ENCODE results near the gene PKN2.
A peak's percentile ranks its signal among the peaks of the same experiment; 100 is the strongest.

Gene PKN2

DNA sequence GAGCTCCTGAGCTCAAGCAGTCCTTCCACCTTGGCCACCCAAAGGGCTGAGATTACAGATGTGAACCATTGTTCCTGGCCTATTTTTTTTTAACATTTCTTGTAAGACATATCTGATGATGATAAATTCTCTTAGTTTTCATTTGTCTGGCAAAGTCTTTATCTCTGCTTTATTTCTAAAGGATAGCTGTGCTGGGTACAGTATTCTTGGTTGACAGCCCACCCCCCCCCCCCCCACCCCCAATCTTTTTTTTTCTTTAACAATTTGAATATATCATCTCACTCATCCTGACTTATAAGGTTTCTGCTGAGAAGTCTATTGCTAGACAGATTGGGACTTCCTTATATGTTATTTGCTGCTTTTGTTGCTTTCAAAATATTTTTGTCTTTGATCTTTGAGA lies 51.3 kb downstream of the PKN2 start:
- DNase-seq (ENCODE audit: low read depth): no peak

DNA sequence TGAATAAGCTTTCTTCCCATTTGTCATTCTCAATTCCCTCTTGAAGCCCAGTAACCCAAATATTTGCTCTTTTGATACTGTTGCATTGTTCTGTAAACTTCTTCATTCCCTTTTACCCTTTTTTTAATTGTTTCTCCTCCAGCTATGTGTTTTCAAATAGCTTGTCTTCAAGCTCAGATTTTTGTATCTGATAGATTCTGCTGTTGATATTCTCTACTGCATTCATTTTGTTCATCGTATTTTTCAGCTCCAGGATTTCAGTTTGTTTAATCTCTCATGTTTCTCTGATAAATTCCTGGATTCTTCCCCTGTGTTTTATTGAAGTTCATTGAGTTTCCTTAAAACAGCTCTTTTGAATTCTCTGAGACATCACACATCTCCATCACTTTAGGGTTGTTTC lies 51.8 kb downstream of the PKN2 start:
- DNase-seq (ENCODE audit: low read depth): no peak

DNA sequence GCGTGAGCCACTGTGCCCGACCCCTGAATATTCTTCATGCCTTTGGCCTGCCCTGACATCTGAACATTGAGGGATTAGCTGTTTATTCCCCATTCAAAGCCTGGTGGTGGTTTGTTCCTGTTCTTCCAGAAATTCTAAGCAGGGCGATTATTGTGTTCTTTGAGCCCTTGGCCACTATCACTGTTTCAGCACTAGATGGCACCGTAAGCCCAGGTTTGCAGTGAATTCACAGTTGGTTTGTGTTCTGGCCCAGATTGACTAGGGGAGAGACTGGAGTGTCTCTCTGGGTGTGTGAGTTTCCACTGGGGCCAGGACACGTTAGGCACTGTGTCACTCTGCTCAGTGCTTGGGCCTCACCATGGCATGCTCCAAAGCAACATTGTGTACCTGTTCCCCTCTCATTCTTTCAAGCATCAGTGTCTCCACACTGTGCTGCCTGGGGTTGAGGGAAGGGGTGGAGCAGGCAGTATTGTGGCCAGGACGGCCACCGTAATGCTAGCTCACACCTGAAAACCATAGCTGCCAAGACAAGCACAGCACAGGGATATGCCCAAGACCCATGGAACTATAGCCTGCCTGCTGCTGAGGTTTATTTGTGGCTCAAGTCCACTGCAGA lies 52.7 kb downstream of the PKN2 start:
- peak; percentile 54 for DNase-seq (ENCODE audit: low read depth)

DNA sequence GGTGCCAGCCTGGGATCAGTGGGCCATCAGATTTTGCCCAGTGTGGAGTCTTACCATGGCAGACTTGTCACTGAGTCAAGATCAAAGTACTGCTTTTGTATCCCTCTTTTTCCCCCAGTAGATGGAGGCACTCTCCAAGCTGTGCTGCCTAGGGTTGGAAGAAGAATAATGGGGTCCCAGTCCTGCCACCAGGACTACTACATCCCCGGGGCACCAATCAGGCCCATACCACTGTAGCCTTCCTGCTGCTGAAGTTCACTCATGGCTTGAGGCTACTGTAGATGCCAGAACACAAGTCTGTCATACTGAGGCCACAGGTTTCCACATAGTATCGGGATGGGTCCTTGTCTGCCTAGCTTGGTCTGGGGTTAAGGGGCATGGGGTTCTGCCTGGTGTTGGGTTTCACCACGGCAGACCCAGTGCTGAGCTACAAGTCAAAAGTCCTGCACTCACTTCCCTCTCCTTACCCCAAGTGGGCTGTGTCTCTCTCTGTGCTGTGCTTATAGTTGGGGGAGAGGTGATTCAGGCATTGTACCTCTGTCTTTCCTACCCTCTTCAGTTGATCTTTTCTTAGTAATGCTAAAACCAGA lies 53.4 kb downstream of the PKN2 start:
- no peak for DNase-seq (ENCODE audit: low read depth)

DNA sequence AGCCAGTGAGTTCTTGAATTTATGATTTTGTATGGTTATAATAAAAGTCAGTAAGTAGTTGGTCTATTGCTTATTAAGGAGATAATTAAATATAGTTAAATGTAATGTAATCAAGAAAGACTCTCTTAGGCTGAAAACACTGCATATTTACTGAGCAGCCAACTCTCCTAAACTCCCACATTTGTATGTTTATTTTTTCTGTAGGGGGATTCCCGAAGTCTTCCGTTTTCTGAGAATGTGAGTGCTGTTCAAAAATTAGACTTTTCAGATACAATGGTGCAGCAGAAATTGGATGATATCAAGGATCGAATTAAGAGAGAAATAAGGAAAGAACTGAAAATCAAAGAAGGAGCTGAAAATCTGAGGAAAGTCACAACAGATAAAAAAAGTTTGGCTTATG lies 56.7 kb downstream of the PKN2 start:
- DNase-seq (ENCODE audit: low read depth): no peak

DNA sequence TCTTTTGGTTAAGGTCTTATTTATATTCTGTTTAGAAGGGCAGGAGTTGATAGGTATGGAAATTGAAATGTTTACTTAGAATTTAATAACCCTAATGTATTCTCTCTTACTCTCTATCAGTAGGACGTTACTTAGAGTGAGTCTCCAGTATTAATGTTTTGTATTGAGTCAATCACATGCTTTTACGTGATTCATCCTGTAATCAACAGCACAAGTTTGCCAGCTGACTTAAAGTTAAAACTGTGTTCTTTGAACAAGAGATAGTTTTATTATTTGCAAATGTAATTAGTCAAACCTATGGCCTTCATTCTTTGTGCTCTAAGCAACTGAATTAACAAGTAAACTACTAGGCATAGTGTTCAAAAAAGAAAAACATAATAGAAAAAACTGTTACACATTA lies 57.3 kb downstream of the PKN2 start:
- DNase-seq (ENCODE audit: low read depth): peak; percentile 75

DNA sequence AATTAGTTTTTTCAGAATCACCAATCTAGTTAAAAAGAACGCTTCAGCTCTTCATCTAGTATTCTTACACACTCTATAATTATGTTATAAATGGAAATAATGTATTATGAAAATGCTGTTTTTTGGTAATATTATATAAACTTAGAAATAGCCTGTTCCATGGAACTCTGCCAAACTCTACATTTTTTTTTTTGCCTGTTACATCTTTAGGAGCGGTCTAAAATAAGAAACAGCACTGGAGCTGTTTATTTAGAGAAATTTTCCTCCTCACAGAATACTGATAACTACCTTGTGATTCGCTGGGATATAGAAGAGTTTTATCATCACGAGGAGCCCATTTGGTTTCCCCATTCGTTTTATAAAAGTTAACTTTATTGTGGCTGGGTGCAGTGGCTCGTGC lies 58.5 kb downstream of the PKN2 start:
- DNase-seq (ENCODE audit: low read depth): no peak

DNA sequence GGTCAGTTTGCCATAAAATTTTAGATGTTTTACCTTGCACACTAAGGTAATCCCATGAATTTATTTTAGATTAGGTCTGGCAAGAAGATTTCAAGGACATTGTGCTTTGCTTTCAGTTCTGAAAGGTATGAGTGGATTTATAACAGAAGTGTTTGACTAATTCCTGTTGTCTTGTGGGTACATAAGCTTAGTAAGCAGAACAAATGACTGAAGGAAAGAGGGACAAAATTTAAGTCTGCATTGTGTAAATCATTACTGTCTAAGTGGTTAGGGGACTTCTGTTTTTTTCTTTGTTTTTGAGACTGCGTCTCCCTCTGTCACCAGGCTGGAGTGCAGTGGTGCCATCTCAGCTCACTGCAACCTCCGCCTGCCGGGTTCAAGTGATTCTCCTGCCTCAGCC lies 60.1 kb downstream of the PKN2 start:
- no peak for DNase-seq (ENCODE audit: low read depth)

DNA sequence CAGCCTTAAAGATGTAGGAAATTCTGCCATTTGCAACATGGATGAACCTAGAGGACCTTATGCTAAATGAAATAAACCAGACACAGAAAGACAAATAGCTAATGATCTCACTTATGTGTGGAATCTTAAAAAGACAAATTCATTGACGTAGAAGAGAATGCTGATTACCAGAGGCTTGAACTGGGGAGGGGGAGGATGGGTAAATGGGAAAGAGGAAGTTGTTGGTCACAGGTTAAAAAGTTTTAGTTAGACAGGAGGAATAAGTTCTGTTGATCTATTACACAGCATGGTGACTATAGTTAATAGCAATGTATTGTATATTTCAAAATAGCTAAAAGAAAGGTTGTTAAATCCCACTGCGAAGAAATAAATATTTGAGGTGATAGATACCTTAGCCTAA lies 62.8 kb downstream of the PKN2 start:
- DNase-seq (ENCODE audit: low read depth): no peak

DNA sequence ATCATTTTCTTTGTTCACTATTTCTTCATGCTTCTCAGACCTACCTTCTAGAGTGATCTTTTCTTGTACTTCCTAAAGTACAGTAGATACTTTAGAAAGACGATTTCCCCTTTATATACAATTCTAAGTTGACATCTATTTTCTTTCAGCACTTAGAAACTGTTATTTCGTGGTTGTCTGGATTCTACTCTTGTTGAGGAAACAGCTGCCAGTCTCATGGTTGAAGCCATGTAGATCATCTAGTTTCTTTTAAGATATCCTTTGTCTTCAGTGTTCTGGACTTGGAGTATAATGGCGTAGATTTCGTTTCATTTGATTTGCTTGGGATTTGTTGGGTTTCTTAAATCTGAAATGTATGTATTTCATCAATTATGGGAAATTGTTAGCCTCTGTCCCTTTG lies 67.6 kb downstream of the PKN2 start:
- DNase-seq (ENCODE audit: low read depth): no peak

DNA sequence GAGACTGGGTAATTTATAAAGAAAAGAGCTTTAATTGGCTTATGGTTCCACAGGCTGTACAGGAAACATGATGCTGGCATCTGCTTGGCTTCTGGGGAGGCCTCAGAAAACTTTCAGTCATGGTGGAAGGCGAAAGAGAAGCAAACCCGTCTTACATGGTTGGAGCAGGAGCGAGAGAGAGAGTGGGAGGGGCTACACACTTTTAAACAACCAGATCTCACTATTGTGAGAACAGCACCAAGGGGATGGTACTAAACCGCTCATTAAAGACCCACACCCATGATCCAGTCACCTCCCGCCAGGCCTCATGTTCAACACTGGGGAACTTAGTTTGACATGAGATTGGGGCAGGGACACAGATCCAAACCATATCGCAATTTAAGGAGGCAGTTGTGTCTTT lies 69.4 kb downstream of the PKN2 start:
- DNase-seq (ENCODE audit: low read depth): no peak

DNA sequence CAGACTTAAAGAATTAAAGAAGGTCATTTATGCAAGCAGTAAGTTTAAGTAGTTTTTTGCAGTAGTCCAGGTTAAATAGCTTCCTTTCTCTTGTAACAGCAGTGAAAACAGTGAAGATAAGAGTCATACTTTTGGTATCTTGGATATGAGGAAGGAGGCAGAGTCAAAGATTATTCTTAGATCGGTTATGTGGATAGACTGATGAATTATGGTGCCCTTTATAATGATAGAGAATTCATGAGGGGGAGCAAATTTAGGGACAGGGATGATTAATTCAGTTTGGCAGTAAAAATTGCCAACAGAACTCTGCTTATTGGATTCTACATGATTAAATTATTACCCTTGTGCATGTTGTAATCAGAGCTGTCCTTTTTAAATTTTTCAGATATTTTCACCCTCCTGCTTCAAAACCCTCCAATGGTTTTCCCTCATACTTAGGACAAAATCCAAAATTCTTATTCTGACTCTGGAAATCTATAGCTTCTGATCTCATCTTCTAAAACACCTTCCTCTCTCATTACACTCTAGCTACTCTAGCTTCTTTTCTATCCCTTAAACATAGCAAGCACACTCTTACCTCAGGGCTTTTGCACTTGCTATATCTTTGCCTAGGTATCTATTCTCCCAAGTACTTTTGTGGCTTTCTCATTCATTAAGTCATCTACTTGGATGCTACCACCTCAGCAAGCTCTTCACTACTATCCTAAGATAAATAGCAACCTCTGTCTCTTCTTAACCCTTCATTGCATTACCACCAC lies 79.8 kb downstream of the PKN2 start:
- DNase-seq (ENCODE audit: low read depth): peak; percentile 59

DNA sequence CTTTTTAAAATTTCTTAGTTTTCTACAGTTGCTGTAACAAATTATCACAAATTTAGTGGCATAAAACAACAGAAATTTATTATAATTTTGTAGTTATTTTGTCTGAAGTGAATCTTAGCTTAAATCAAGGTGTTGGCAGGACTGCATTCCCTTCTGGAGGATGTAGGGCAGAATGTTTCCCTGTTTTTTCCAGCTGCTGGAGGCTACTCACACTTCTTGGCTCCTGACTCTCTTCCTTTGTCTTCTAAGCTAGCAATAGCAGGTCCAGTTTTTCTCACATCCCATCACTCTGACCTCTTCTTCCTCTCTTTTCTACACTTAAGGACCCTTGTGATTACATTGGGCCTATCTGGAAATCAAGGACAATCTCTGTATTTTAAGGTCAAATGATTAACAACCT lies 84.1 kb downstream of the PKN2 start:
- DNase-seq (ENCODE audit: low read depth): no peak

DNA sequence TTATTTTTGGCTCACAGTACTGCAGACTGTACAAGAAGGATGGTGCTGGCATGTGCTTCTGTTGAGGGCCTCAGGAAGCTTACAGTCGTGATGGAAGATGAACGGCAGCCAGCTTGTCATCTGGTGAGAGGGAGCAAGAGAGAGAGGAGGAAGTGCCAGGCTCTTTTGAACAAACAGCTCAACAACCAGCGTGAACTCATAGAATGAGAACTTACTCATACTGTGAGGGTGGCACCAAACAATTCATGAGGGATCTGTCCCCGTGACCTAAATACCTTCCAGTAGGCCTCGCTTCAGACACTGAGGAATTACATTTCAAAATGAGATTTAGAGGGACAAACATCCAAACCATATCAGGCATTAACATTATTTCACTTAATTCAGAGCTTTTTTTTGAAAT lies 84.7 kb downstream of the PKN2 start:
- DNase-seq (ENCODE audit: low read depth): peak; percentile 7

DNA sequence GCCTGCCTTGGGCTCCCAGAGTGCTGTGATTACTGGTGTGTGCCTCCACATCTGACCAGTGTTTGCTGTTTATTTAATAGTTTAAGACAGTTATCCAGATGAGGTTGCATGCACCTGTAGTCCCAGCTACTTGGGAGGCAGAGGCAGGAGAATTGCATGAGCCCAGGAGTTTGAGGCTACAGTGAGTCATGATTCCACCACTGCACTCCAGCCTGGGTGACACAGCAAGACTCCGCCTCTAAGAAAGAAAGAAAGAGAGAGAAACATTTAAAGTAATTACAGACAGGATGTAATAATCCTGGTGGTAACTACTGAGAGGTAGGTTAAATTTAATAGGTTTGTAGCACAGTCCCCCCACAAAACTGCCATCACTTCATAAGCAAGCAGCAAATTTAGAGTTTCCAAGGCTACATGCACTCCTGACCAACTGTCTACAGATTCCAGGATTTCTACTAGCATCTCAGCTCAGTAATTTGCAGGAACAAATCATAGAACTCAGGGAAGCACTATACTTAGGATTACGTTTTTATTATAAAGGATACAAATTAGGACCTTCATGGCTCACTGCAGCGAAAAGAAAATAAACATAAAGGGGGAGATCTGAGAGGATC lies 89.6 kb downstream of the PKN2 start:
- DNase-seq (ENCODE audit: low read depth): peak; percentile 60

DNA sequence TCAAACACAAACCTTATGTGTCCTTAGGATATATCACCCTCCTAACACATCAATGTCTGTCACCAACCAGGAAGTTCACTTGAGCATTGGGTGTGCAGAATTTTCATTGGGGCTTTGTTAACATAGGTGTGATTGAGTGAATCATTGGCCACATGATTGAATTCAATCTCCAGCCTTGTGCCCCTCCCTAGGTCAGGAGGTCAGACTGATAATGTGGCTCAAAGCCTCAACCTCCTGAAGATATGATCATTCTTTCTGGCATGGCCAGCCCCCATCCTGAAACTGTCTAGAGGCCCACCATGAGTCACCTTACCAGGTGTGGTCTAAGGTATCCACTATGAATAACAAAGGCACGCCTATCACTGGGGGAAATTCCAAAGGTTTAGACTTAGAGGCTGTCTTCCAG lies 90.1 kb downstream of the PKN2 start:
- DNase-seq (ENCODE audit: low read depth): peak; percentile 5

DNA sequence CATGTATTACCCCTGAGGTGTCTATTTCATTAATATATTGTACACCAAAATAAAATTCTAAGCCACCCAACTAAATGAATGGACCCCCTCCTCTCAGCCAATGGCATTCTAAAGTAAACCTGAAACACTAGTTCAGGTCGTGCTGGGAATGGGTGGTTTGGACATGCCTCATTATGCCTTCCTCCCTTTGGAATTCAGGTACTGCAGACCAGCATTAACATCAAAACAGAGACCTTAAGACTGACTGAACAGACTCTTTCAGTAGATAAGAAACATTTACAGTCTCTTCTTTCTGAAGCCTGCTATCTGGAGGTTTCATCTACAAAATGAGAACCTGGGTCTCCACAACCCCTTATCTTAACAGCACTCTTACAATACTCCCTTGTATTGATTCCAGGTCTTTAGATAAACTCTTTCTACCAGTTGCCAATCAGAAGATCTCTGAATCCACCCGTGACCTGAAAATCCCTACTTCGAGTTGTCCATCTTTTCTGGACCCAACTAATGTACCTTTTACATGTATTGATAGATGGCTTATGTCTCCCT lies 93.6 kb downstream of the PKN2 start:
- no peak for DNase-seq (ENCODE audit: low read depth)

DNA sequence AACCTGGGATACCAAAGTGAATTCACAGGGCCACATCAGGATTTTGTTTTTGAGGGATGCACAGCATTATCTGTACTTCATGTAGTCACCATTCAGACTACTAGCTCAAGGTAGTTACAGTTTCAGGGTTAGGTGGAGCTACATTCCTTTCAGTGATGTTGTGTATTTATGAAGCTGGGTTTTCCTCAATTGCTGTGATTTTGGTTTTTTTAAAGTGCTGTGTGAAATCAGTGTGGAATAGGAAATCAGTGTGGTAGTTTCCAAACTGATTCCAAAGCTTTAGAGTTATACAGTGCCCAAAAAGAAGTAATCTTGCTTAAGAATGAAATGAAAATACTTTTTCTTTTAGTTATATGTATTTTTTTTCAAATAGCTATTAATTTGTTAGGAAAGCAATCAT lies 95.8 kb downstream of the PKN2 start:
- no peak for DNase-seq (ENCODE audit: low read depth)

DNA sequence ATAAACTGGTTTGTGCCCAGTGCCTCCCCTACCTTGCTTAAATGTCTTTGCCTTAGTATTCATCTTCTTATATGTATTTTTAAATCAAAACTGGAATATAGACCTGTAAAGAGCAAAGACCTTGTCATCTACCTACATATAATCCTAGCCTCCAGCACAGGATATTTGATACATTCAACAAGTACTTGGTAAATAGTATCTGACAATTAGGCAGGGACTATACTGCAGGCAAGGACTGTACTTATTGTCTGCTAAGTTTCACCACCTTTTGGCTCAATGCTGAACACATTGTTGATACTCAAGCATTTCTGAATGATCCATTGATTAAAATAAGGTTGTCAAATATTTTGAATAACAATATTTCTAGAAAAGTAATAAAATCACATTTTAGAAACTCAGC lies 96.4 kb downstream of the PKN2 start:
- DNase-seq (ENCODE audit: low read depth): no peak

DNA sequence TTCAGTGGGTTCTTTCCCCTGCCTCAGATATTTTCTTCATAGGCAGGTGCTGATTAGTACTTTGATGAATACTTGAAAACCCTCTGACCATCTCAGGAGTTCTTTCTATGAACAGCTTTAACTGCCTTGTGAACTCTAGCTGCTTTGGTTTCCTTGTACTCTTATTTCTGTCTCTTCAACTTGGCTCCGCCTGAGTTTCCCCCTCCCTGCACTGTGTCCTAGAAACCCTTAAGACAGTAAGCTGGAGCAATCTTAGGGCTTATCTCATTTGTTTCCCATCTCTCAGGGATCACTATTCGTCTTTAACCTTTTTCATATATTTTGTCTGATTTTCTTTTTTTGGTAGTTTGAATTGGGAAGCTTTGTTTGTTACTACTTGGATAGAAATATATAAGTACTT lies 99.1 kb downstream of the PKN2 start:
- DNase-seq (ENCODE audit: low read depth): no peak

DNA sequence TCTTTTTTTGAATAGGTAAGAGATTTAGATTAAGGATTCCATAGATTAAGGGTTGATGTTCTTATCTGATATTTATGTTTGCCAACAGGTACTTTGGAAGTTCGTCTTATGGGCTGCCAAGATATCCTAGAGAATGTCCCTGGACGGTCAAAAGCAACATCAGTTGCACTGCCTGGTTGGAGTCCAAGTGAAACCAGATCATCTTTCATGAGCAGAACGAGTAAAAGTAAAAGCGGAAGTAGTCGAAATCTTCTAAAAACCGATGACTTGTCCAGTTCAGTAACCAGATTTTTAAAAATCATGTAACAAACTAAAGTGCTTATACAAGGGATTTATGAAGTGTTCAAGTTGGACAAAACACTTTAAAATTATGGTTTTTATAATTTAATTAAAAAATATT lies 100.5 kb downstream of the PKN2 start:
- no peak for DNase-seq (ENCODE audit: low read depth)

DNA sequence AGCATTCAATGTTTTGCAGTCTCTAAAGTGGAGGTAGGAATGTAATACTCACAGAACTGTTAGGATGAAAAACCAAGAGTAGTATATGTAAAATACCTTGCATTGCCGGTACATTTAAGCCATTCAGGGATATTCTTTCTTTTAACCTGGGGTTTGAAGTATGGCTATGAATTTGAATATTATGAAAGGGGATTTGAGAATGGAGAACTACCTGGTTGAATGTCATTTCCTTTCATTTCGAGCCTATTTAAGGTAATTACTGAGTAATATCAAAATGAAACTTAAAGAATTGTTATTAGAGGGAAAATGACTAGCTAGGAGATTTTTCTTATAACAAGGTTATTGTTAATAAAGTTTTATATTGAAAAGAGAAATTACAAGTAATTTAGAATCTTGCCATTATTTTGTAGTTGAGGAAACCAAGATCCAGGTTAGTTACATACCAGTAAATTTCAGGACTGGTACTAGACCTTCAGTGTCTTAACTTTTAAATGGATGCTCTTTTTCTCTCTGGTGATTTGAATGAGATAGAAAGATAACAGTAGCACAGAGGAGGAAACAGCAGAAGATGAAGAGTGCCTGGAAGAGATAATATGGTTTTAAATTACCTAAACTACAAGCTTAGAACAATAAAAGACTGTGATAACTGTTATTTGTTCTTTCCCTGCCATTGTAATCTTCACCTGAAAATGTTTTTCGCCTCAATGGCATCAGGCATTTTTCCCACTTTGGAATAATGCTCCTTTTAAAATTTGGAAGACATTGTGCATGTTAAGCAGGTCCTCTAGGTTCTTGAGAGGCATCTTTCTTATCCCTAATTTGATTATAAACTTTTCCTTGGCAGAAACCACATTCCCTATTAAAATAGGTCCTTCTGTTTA lies 103.2 kb downstream of the PKN2 start:
- no peak for DNase-seq (ENCODE audit: low read depth)

Measured in amniotic epithelial cell (primary cell).